Fibroblast of mammary gland (primary cell): ENCODE data around the gene CNPY4.

Experiments used
- DNase-seq: peaks from one replicate; pipeline ENCODE4 v3.0.0-alpha.2; 2010; ENCODE audit warnings: low read depth
- H3K4me3 ChIP-seq: 2 replicates; pipeline ENCODE4 v1.5.1; 2011; ENCODE audit warnings: low read depth, mild to moderate bottlenecking, low read length, moderate library complexity; ENCODE audit not compliant: control insufficient read depth
- TF ChIP-seq, protein P1 (sequence below): conservative IDR thresholded peaks from 2 replicates; pipeline ENCODE4 v1.5.1; 2011; ENCODE audit warnings: low read depth, low read length, inconsistent platforms; ENCODE audit not compliant: control insufficient read depth, insufficient read depth

Gene CNPY4

DNA sequence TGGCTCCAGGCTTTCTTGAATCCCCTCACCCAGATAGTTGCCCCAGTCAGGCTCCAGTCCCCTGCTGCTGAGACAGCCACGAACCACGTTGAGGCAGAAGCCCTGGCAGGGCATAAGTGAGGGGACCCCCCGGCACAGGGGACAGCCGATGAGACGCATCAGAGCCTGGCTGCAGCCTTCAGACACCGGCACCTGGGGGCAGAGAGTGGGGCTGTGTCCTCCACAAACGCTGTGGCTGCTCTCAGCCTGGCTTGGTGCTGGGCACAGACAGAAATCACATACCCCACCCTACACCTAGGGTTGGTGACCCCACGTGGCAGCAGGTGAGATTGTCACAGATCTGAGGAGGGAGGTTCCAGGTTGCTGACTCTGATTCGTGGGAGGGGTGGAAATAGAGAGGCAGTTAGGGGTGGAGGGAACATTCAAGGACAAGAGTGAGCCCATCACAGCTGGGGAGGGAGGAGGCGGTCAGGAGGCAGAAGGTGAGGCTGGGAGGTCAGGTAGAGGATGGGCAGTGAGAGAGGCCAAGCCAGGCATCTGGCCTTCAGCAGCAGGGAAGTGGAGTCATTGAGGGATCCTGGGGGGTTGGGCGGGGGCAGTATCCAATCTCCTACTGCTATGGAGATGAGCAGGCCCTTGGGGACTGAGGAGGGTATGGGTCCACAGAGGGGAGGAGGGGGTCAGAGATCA is 54.5 kb downstream of the CNPY4 start:
- TF ChIP-seq, protein P1, sequence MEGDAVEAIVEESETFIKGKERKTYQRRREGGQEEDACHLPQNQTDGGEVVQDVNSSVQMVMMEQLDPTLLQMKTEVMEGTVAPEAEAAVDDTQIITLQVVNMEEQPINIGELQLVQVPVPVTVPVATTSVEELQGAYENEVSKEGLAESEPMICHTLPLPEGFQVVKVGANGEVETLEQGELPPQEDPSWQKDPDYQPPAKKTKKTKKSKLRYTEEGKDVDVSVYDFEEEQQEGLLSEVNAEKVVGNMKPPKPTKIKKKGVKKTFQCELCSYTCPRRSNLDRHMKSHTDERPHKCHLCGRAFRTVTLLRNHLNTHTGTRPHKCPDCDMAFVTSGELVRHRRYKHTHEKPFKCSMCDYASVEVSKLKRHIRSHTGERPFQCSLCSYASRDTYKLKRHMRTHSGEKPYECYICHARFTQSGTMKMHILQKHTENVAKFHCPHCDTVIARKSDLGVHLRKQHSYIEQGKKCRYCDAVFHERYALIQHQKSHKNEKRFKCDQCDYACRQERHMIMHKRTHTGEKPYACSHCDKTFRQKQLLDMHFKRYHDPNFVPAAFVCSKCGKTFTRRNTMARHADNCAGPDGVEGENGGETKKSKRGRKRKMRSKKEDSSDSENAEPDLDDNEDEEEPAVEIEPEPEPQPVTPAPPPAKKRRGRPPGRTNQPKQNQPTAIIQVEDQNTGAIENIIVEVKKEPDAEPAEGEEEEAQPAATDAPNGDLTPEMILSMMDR = no peak
- no peak for DNase-seq
- no peak overlapping the region for H3K4me3 ChIP-seq

GRCh38 chr7:100174582-100174981 is 55.1 kb downstream of the CNPY4 start:
- TF ChIP-seq, protein P1 = no peak
- no peak overlapping the region for H3K4me3 ChIP-seq
- DNase-seq = no peak
